HepG2 (cell line): ENCODE data around the gene DENND2A. TPM values are rescaled to one million over a fixed set of nuclear protein-coding genes. Genes with fewer than 3 reads are reported as not detected.

Source experiments
- ATAC-seq: fragments of 200-7000 bp; cut with Tn5 transposase; 3 replicates; pipeline ENCODE4 v1.9.1; 2020; ENCODE audit warnings: mild to moderate bottlenecking, moderate library complexity
- BruUV-seq: library from RNA; stranded (reverse); fragments of 400-500 nt; replicated peaks from 2 replicates; lab custom pipeline; 2021; lab: Mats Ljungman, UMichigan
- CTCF ChIA-PET: fragments of 300-600 bp; formaldehyde crosslinking; extraction: SDS; loops from one replicate; lab custom pipeline; 2021; ENCODE audit warnings: low total read pairs, inconsistent platforms, low intra/inter-chr PET ratio; lab: Yijun Ruan, JAX
- POLR2A ChIA-PET: fragments of 350-600 bp; sonication (Branson Sonifier 250); formaldehyde crosslinking; loops from one replicate; lab custom pipeline; 2020; ENCODE audit warnings: antibody characterized with exemption, inconsistent platforms; lab: Yijun Ruan, JAX
- DNase-seq: peaks from one replicate; pipeline ENCODE4 v3.0.0-alpha.2; 2015; ENCODE audit warnings: low spot score
- FAIRE-seq: peaks from 3 replicates; lab custom pipeline; 2011; peaks lifted over from hg19 to GRCh38; lab: Jason Lieb, UNC
- H2AFZ ChIP-seq: one replicate; pipeline ENCODE4 v1.6.1; 2011; ENCODE audit warnings: low read length, inconsistent platforms
- H3K27ac ChIP-seq: fragments of 300-600 bp; 3 replicates; pipeline ENCODE4 v1.8.0; 2011; ENCODE audit warnings: mixed run types, mild to moderate bottlenecking, mixed read lengths, low read length, inconsistent platforms; ENCODE audit not compliant: insufficient read depth; ENCODE audit errors: extremely low read length
- H3K27me3 ChIP-seq, 2 experiments: fragments of 200-600 bp in 1 of 2; 2 replicates in 1 of 2; 3 replicates in 1 of 2; pipeline versions ENCODE4 v1.6.0 to v1.8.0; 2011; ENCODE audit warnings: low read length in 2 of 2, mild to moderate bottlenecking in 2 of 2, moderate library complexity in 2 of 2, inconsistent platforms in 1 of 2; ENCODE audit not compliant: insufficient read depth in 2 of 2, control insufficient read depth in 1 of 2
- H3K36me3 ChIP-seq, 2 experiments: fragments of 200-600 bp in 1 of 2; replicated peaks in 1 of 2; 2 replicates in 1 of 2; 3 replicates in 1 of 2; pipeline versions ENCODE4 v1.5.1 to v1.8.0; 2011; ENCODE audit warnings: low read length in 2 of 2, inconsistent platforms in 1 of 2; ENCODE audit not compliant: insufficient read depth in 2 of 2, control insufficient read depth in 1 of 2
- H3K4me1 ChIP-seq: 2 replicates; pipeline ENCODE4 v1.5.1; 2012; ENCODE audit warnings: low read length, inconsistent platforms; ENCODE audit not compliant: insufficient read depth
- H3K4me2 ChIP-seq: 2 replicates; pipeline ENCODE4 v1.6.0; 2011; ENCODE audit warnings: low read depth, low read length, inconsistent platforms
- H3K4me3 ChIP-seq, 3 experiments: fragments of 200-600 bp in 1 of 3; sonication (generic), shearing (Covaris generic) in 1 of 3; replicated peaks in 1 of 3; 2 replicates each; pipeline ENCODE4 v1.5.1; 2011 to 2016; ENCODE audit warnings: low read length in 3 of 3, inconsistent platforms in 2 of 3, low read depth in 2 of 3, mild to moderate bottlenecking in 2 of 3, control low read depth in 1 of 3, mixed read lengths in 1 of 3; ENCODE audit not compliant: insufficient read depth in 1 of 3
- H3K79me2 ChIP-seq: one replicate; pipeline ENCODE4 v1.6.1; 2011; ENCODE audit warnings: low read length, inconsistent platforms; ENCODE audit not compliant: insufficient read depth
- H3K9ac ChIP-seq: 2 replicates; pipeline ENCODE4 v1.6.0; 2011; ENCODE audit warnings: mild to moderate bottlenecking, low read depth, low read length, inconsistent platforms; ENCODE audit not compliant: insufficient read depth
- H3K9me3 ChIP-seq: 2 replicates; pipeline ENCODE4 v1.5.1; 2012; ENCODE audit warnings: mild to moderate bottlenecking, low read length
- H4K20me1 ChIP-seq: 2 replicates; pipeline ENCODE4 v1.6.0; 2011; ENCODE audit warnings: inconsistent platforms, mild to moderate bottlenecking, low read length, moderate library complexity; ENCODE audit not compliant: insufficient read depth
- MAFF ChIP-seq: IDR thresholded peaks from 2 replicates; pipeline ENCODE4 v1.6.1; 2011; ENCODE audit warnings: low read depth, low read length, improper control_type of control experiment
- MAFK ChIP-seq, 2 experiments: IDR thresholded peaks in 1 of 2; conservative IDR thresholded peaks in 1 of 2; 2 replicates each; pipeline ENCODE4 v1.6.1; 2011; ENCODE audit warnings: improper control_type of control experiment in 2 of 2, low read length in 2 of 2
- ZBED4 ChIP-seq: sonication (generic); formaldehyde crosslinking; IDR thresholded peaks from 2 replicates; pipeline ENCODE4 v1.4.0; 2020; ENCODE audit warnings: missing genetic modification reagents, borderline replicate concordance
- ZBTB34 ChIP-seq: sonication (generic); formaldehyde crosslinking; IDR thresholded peaks from 2 replicates; pipeline ENCODE4 v1.8.0; 2022; ENCODE audit warnings: mild to moderate bottlenecking, missing genetic modification reagents
- ZNF225 ChIP-seq: sonication (generic); formaldehyde crosslinking; IDR thresholded peaks from 2 replicates; pipeline ENCODE4 v1.4.0; 2020; ENCODE audit warnings: mild to moderate bottlenecking, missing genetic modification reagents
- ZNF232 ChIP-seq: sonication (generic); formaldehyde crosslinking; IDR thresholded peaks from 2 replicates; pipeline ENCODE4 v1.4.0; 2020; ENCODE audit warnings: missing genetic modification reagents, borderline replicate concordance
- WGBS: methylation state at CpG from one replicate; pipeline ENCODE4 v1.1.6; 2017; ENCODE audit warnings: low lambda C conversion rate; 5-methylcytosine and 5-hydroxymethylcytosine counted together
- in situ Hi-C: cut with HindIII; loops from 2 replicates; pipeline ENCODE4 v1.10.0; 2017; ENCODE audit warnings: low pct_unique_long_range_greater_than_20kb; ENCODE audit not compliant: extremely low pct_ligation_motif_present
- intact Hi-C: fragments of 100-400 bp; cut with micrococcal nuclease; formaldehyde crosslinking; loops from one replicate; pipeline ENCODE4 v1.10.0; 2022; ENCODE audit not compliant: unreplicated experiment
- polyA plus RNA-seq, 8 experiments: library from polyadenylated mRNA; depleted of rRNA in 3 of 8; stranded (reverse) in 7 of 8; unstranded in 1 of 8; fragments of >200 nt; fragmentation: Illumina TruSeq in 4 of 8; extraction: Trizol in 4 of 8; gene quantifications; 2 replicates each; pipeline versions ENCODE4 v1.2.1 to v1.2.3, GENCODE V29; 2011 to 2016; ENCODE audit warnings: low read depth in 4 of 8, missing spikeins in 1 of 8, mixed read lengths in 1 of 8; ENCODE audit not compliant: insufficient read depth in 1 of 8
- total RNA-seq, 5 experiments: library from RNA; depleted of rRNA; stranded (reverse); fragments of >200 nt; fragmentation: Illumina TruSeq; extraction: Trizol; gene quantifications; 2 replicates each; pipeline ENCODE4 v1.2.3, GENCODE V29; 2016; ENCODE audit warnings: low read depth in 1 of 5

DENND2A gene
- total and polyA plus RNA-seq, 2 of the 13 experiments (the other 11 are each of a cell fraction or from before 2014, with no cell fraction given), result not detected

DNA sequence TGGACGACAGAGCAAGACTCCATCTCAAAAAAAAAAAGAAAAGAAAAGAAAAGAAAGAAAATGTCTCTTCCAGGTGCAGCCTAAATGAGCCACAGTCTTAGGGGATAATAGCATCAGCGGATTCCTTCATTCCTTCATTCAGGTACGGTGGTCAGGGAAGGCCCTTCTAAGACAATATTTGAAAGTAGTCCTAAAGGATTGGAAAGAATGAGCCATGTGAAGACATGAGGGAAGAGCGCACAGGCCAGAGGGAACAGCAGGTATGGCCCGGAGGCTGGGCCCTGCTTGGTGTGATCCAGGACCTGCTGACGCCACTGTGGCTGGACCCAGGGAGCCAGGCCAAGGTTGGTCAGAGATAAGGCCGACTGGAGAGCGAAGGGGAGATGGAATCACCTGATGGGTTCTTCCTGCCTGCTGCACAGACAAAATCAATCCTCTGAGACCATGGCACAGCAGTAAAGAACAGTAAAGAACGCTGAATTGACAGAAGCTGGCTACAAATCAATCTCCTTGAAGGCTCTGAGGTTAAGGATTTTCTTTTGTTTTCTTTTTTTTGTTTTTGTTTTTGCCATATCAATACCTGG is 145.0 kb downstream of the DENND2A start:
- no TSS peak for BruUV-seq
- 64% methylated on average over 9 of the region's 9 CpGs for WGBS
- intact Hi-C loops (no loop called here), in situ Hi-C loops (no loop called here)
- Histone ChIP-seq H3K9me3 (no peaks in the 10 kb centered on the region), H2AFZ (no peak overlapping the region), H3K36me3 (no peaks in the 10 kb centered on the region), H3K9ac (no peak overlapping the region), H3K4me3 (no peak overlapping the region), H3K27ac (no peak overlapping the region), H3K79me2 (no peaks in the 10 kb centered on the region), H3K4me1 (0 out of 2 replicates have a peak, but pooled peaks cover 7% of the 10 kb centered on the region), H3K4me2 (no peak overlapping the region), H3K27me3 (no peaks in the 10 kb centered on the region), H4K20me1 (no peaks in the 10 kb centered on the region)
- ChIA-PET POLR2A (no interaction called here), CTCF (no interaction called here)
- TF ChIP-seq ZNF225 (no peak), MAFF (0 out of 2 replicates have a peak, but pooled peaks have one; percentile 1), ZNF232 (CRISPR knock-in tag) (no peak), MAFK (conservative IDR thresholded peaks at IDR 0.05 in 1 of 2, IDR thresholded peaks at IDR 0.05 in 1 of 2; ENCODE audit: low read length in 2 of 2) (0 out of 4 replicates have a peak, but pooled peaks of 1 of the 2 experiments have one; percentile 9), ZBED4 (no peak), ZBTB34 (no peak)
- peak; percentile 34; the same call in 2 of the 3 replicates for ATAC-seq
- no peak for FAIRE-seq
- DNase-seq, result no peak
